Osteoblast (primary cell): ENCODE data around the gene ATP7A. TPM values are rescaled to one million over a fixed set of nuclear protein-coding genes. Genes with fewer than 3 reads are reported as not detected.

ENCODE experiments used
- DNase-seq: peaks from one replicate; pipeline ENCODE4 v3.0.0; 2011; ENCODE audit warnings: low spot score, mixed read lengths; ENCODE audit not compliant: insufficient read length; ENCODE audit errors: missing footprints
- H2AFZ ChIP-seq: 2 replicates; pipeline ENCODE4 v1.6.0; 2011; ENCODE audit warnings: mild to moderate bottlenecking, low read length
- H3K27ac ChIP-seq: 2 replicates; pipeline ENCODE4 v1.5.1; 2011; ENCODE audit warnings: mild to moderate bottlenecking, low read depth, low read length, moderate library complexity
- H3K27me3 ChIP-seq: 2 replicates; pipeline ENCODE4 v1.6.0; 2012; ENCODE audit warnings: mild to moderate bottlenecking, control low read depth, inconsistent platforms, low read length, moderate library complexity; ENCODE audit not compliant: insufficient read depth
- H3K36me3 ChIP-seq: 2 replicates; pipeline ENCODE4 v1.5.1; 2011; ENCODE audit warnings: mild to moderate bottlenecking, low read length, control low read depth, moderate library complexity; ENCODE audit not compliant: insufficient read depth
- H3K4me1 ChIP-seq: 2 replicates; pipeline ENCODE4 v1.5.1; 2011; ENCODE audit warnings: mild to moderate bottlenecking, low read length, control low read depth, moderate library complexity; ENCODE audit not compliant: insufficient read depth
- H3K4me2 ChIP-seq: 2 replicates; pipeline ENCODE4 v1.6.0; 2011; ENCODE audit warnings: mild to moderate bottlenecking, low read length; ENCODE audit not compliant: insufficient read depth
- H3K4me3 ChIP-seq: fragments of 200-600 bp; sonication (generic); 3 replicates; pipeline ENCODE4 v1.5.1; 2012; ENCODE audit warnings: mild to moderate bottlenecking, low read length, inconsistent platforms; ENCODE audit not compliant: insufficient read depth
- H3K79me2 ChIP-seq: 2 replicates; pipeline ENCODE4 v1.6.0; 2012; ENCODE audit warnings: mild to moderate bottlenecking, low read length, control low read depth, inconsistent platforms; ENCODE audit not compliant: insufficient read depth
- H3K9me3 ChIP-seq: 2 replicates; pipeline ENCODE4 v1.5.1; 2011; ENCODE audit warnings: low read depth, low read length, control low read depth
- H4K20me1 ChIP-seq: 2 replicates; pipeline ENCODE4 v1.6.0; 2012; ENCODE audit warnings: mild to moderate bottlenecking, low read length, control low read depth; ENCODE audit not compliant: insufficient read depth
- CTCF ChIP-seq: IDR thresholded peaks from 2 replicates; pipeline ENCODE4 v1.5.1; 2011; ENCODE audit warnings: mild to moderate bottlenecking, low read depth, low read length, moderate library complexity; ENCODE audit errors: extremely low read depth
- total RNA-seq: library from RNA; depleted of rRNA; stranded (reverse); fragments of >200 nt; gene quantifications from 2 replicates; pipeline ENCODE4 v1.2.3, GENCODE V29; 2012

The ATP7A gene
- total RNA-seq, 1 donor, result 16.6 TPM

- H3K36me3 ChIP-seq, result no peaks in the 10 kb centered on the region
- H3K27ac ChIP-seq, result no peak overlapping the region
- no peaks in the 10 kb centered on the region for H3K9me3 ChIP-seq
- H3K27me3 ChIP-seq, result no peaks in the 10 kb centered on the region
- H2AFZ ChIP-seq, result no peak overlapping the region
- H3K4me1 ChIP-seq, result no peaks in the 10 kb centered on the region
- H4K20me1 ChIP-seq, result no peaks in the 10 kb centered on the region
- peak; percentile 80 for DNase-seq
- peak; percentile 59 for TF ChIP-seq CTCF
- no peak overlapping the region for H3K4me2 ChIP-seq
- no peaks in the 10 kb centered on the region for H3K79me2 ChIP-seq
- no peak overlapping the region for H3K4me3 ChIP-seq
Observed at GRCh38 chrX:78029663-78030062, 119.2 kb downstream of the ATP7A start.

- H3K36me3 ChIP-seq, result no peaks in the 10 kb centered on the region
- no peak for DNase-seq
- no peak for TF ChIP-seq CTCF
- no peak overlapping the region for H2AFZ ChIP-seq
- H3K4me1 ChIP-seq, result no peaks in the 10 kb centered on the region
- H4K20me1 ChIP-seq, result no peaks in the 10 kb centered on the region
- H3K4me3 ChIP-seq, result no peak overlapping the region
- H3K79me2 ChIP-seq, result no peaks in the 10 kb centered on the region
- H3K27ac ChIP-seq, result no peak overlapping the region
- H3K9me3 ChIP-seq, result no peaks in the 10 kb centered on the region
- no peak overlapping the region for H3K4me2 ChIP-seq
- no peaks in the 10 kb centered on the region for H3K27me3 ChIP-seq
Observed at GRCh38 chrX:78035061-78035460, 124.6 kb downstream of the ATP7A start.

- H3K4me1 ChIP-seq, result no peaks in the 10 kb centered on the region
- no peaks in the 10 kb centered on the region for H3K79me2 ChIP-seq
- no peak overlapping the region for H3K4me3 ChIP-seq
- H3K4me2 ChIP-seq, result no peak overlapping the region
- no peak for DNase-seq
- no peaks in the 10 kb centered on the region for H3K27me3 ChIP-seq
- H3K9me3 ChIP-seq, result no peaks in the 10 kb centered on the region
- H3K27ac ChIP-seq, result no peak overlapping the region
- H2AFZ ChIP-seq, result no peak overlapping the region
- TF ChIP-seq CTCF, result no peak
- no peaks in the 10 kb centered on the region for H4K20me1 ChIP-seq
- H3K36me3 ChIP-seq, result no peaks in the 10 kb centered on the region
Observed at GRCh38 chrX:78037881-78038280, 127.4 kb downstream of the ATP7A start.

GRCh38 chrX:78042601-78043000 is 132.1 kb downstream of the ATP7A start:
- no peak overlapping the region for H3K4me2 ChIP-seq
- no peak for DNase-seq

More at GRCh38 chrX:78042601-78043000, 132.1 kb downstream of the ATP7A start:
- no peak for TF ChIP-seq CTCF
- Histone ChIP-seq H2AFZ (no peak overlapping the region), H3K36me3 (no peaks in the 10 kb centered on the region), H4K20me1 (no peaks in the 10 kb centered on the region), H3K27ac (no peak overlapping the region), H3K4me3 (no peak overlapping the region), H3K27me3 (no peaks in the 10 kb centered on the region), H3K9me3 (no peaks in the 10 kb centered on the region), H3K79me2 (no peaks in the 10 kb centered on the region), H3K4me1 (no peaks in the 10 kb centered on the region)
